NB4 (cell line): ENCODE results near the gene ARMC9.

Experiments
- POLR2A ChIP-seq: IDR thresholded peaks from 2 replicates; pipeline ENCODE4 v1.6.1; 2011; ENCODE audit warnings: mild to moderate bottlenecking; ENCODE audit not compliant: insufficient read length; ENCODE audit errors: extremely low read depth
- TF ChIP-seq, protein P1 (sequence below): IDR thresholded peaks from one replicate; pipeline ENCODE4 v1.5.1; 2012; ENCODE audit warnings: low read depth, low read length
- TF ChIP-seq, protein P2 (sequence below): IDR thresholded peaks from 2 replicates; pipeline ENCODE4 v1.6.1; 2011; ENCODE audit warnings: low read depth, low read length

DNA sequence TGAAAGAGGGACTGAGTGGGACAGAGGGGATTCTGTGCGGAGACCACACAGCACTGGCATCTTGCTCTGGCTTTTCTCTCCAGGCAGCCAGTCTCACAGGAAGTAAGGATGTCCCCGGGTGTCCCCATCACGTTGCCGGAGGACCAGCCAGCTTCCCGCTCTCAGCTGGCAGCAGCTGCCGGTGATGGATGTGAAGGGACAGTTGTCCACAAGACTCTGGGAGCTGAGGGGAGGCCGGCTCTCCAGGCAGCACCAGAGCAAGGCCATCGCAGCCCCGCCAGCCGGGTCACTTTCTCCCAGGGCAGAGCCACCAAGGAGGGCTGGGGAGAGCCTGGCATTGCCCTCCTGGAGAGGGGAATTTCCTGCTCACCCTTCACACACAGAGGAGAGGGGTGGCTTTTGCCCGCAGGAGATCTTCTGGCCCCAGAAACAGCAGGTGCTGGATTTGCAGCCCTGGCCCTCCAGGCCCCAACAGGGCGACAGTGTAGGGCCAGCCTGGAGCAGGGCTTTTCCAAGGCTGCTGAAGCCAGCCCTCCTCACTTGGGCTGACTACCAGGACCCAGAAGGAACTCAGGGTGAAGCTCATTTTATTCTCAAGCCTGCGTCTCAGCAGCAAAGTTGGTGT lies 173.1 kb downstream of the ARMC9 start:
- TF ChIP-seq, protein P1, sequence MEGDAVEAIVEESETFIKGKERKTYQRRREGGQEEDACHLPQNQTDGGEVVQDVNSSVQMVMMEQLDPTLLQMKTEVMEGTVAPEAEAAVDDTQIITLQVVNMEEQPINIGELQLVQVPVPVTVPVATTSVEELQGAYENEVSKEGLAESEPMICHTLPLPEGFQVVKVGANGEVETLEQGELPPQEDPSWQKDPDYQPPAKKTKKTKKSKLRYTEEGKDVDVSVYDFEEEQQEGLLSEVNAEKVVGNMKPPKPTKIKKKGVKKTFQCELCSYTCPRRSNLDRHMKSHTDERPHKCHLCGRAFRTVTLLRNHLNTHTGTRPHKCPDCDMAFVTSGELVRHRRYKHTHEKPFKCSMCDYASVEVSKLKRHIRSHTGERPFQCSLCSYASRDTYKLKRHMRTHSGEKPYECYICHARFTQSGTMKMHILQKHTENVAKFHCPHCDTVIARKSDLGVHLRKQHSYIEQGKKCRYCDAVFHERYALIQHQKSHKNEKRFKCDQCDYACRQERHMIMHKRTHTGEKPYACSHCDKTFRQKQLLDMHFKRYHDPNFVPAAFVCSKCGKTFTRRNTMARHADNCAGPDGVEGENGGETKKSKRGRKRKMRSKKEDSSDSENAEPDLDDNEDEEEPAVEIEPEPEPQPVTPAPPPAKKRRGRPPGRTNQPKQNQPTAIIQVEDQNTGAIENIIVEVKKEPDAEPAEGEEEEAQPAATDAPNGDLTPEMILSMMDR: no peak
- TF ChIP-seq, protein P2, sequence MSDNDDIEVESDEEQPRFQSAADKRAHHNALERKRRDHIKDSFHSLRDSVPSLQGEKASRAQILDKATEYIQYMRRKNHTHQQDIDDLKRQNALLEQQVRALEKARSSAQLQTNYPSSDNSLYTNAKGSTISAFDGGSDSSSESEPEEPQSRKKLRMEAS: no peak
- TF ChIP-seq POLR2A: no peak
